A673 (cell line): ENCODE measurements around the gene VARS2.

ENCODE experiments used
- EZH2 ChIP-seq: fragments of 200-600 bp; sonication (generic); IDR thresholded peaks from 2 replicates; pipeline ENCODE4 v1.6.1; 2017; ENCODE audit warnings: borderline replicate concordance, low read depth, mild to moderate bottlenecking, mixed read lengths, antibody characterized with exemption, low read length; ENCODE audit not compliant: poor library complexity, severe bottlenecking
- TF ChIP-seq, protein P1 (sequence below): fragments of 300-800, 200-600 bp; sonication (generic); conservative IDR thresholded peaks from 2 replicates; pipeline ENCODE4 v1.5.1; 2017; ENCODE audit warnings: low read depth, mild to moderate bottlenecking, antibody characterized with exemption, low read length, moderate library complexity, mixed read lengths

DNA sequence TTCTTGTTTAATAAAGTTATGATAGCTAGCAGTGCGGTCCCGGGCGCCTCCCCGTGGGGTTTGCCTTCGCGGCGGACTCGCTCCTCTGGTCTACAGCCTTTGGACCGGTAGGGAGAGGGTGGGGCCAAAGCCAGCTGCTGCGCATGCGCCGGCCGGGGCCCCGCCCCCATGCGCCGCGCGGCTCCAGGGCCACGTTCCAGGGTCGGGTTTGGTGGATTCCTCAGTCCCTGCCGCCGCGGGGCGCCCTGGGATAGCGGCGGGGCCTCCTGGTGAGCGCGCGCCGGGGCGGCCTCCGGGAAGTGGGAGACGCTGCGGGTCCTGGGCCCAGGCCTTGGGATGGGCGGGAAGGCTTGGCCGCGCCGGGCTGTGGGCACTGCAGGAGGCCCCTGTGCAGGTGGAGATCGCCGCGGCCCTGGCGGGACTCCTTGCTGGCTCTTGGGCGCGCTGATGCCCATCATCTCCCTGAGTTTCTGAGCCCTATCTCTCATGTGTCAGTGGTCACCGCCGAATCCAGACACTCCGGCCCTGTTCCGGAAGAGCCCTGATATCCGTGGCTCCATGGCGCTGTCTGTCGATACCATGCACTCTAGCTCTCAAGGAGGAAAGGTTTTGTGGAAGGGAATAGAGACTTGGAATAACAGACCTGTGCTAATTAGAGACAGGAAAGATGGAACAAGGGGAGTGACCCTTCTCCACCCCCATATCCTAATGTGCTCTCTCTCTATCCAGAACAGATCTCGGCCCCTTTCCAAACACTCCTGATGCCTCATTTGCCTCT is at the start of gene VARS2:
- TF ChIP-seq, protein P1, sequence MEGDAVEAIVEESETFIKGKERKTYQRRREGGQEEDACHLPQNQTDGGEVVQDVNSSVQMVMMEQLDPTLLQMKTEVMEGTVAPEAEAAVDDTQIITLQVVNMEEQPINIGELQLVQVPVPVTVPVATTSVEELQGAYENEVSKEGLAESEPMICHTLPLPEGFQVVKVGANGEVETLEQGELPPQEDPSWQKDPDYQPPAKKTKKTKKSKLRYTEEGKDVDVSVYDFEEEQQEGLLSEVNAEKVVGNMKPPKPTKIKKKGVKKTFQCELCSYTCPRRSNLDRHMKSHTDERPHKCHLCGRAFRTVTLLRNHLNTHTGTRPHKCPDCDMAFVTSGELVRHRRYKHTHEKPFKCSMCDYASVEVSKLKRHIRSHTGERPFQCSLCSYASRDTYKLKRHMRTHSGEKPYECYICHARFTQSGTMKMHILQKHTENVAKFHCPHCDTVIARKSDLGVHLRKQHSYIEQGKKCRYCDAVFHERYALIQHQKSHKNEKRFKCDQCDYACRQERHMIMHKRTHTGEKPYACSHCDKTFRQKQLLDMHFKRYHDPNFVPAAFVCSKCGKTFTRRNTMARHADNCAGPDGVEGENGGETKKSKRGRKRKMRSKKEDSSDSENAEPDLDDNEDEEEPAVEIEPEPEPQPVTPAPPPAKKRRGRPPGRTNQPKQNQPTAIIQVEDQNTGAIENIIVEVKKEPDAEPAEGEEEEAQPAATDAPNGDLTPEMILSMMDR: peak; percentile 40
- no peak for TF ChIP-seq EZH2
